Measurements from ENCODE around the gene HDAC4.

HDAC4 gene

DNA sequence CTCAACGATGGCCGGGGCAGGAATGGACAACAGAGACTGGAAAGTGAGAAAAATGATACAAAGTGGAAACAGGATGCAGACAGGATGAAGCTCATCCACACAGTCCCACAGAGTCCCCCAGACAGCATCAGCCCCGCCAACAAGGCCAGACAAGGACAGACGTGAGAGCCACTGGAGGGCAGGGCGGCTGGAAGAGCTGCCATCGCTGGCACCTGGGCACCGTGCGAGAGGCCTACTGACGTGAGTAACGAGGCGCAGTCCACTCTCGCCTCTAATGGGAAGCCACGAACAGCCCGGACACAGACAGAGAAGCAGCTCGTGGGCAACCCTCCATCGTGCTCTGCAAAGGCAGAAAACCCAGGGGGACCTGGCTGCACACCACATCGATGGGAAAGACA lies 17.1 kb downstream of the HDAC4 start:
- no peak for DNase-seq (ENCODE audit: low read depth)

DNA sequence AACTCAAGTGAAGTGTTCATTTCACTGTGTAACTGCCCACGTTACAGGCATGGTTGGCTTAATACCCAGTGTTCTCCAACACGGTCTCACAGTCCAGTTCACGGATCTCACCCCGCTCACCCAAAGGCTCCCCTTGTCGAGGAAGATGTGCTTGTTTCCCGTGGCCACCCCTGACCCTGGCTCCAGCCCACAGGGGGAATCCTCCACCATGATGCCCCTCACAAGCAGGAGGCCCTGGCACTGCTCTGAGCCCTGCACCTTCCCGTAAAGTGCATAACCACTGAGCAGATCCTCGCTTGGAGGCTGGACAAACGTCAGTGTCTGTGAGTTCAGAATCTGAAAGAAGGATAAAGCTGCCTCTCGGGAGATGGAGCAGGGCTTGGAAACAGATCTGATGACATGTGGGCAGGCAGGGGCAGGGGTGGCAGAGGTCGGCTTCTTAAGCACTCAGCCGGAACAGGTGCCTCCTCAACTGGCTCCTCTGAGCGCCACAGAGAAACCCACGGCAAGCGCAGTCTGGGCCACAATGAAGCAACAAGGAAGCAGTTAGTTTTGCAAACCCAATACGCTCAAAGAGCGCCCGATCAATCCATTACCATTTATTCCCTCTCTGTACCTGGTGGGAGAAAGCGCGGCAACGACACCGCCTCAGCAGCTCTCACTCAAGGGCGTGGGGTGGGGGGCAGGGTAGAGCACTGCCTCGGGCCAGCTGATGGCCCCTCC lies 17.6 kb downstream of the HDAC4 start:
- no peak for DNase-seq (ENCODE audit: low read depth)

GRCh38 chr2:239382384-239382880 lies 18.4 kb downstream of the HDAC4 start:
- no peak for DNase-seq (ENCODE audit: low read depth)

DNA sequence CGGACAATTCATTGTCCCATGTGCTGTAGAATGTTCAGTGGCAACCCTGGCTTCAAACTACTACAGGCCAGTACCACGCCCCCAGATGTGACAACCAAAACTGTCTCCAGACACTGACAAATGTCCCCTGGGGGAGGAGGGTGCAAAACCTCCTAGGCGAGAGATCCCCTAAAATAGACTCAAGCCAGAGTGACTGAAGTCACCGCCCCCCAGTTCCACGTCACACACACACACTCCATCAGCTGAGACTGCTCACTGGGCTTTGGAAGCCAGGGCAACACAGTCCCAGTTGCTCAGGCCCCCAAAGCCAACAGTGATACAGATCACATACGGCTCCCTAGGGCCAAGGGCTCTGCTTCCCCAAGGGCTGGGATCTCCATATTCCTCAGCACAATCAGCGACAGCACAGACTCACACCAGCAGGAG lies 19.1 kb downstream of the HDAC4 start:
- no peak for DNase-seq (ENCODE audit: low read depth)

- no peak for DNase-seq (ENCODE audit: low read depth)
These were observed 19.8 kb downstream of the HDAC4 start for GRCh38 chr2:239380831-239381708.

DNA sequence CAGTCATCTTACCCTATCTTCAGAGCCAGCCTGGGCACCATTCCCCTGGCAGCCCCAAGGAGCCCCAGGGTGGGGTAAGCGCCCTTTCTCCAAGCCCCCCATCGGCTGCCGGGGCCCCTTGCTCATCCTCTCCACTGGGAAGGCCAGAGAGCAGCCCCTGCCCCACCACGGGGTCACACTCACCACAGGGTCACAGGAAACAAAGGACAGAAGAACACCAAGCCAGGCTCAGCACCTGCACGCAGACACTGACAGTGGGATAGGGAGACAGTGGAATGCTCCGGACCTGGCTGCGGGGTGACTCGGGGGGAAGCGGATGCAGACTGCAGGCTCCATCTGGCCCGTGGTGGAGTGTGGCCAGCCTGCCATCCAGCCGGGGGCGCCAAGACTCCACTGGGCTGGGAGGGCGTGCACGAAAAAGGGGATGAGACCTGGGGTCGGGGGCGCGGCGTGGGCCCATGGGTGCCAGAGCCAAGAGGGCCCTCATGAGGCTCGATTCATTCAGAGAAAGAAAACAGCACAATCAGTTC lies 21.1 kb downstream of the HDAC4 start:
- no peak for DNase-seq (ENCODE audit: low read depth)

- DNase-seq (ENCODE audit: low read depth): no peak
These were observed 21.7 kb downstream of the HDAC4 start for GRCh38 chr2:239378918-239379640.

DNA sequence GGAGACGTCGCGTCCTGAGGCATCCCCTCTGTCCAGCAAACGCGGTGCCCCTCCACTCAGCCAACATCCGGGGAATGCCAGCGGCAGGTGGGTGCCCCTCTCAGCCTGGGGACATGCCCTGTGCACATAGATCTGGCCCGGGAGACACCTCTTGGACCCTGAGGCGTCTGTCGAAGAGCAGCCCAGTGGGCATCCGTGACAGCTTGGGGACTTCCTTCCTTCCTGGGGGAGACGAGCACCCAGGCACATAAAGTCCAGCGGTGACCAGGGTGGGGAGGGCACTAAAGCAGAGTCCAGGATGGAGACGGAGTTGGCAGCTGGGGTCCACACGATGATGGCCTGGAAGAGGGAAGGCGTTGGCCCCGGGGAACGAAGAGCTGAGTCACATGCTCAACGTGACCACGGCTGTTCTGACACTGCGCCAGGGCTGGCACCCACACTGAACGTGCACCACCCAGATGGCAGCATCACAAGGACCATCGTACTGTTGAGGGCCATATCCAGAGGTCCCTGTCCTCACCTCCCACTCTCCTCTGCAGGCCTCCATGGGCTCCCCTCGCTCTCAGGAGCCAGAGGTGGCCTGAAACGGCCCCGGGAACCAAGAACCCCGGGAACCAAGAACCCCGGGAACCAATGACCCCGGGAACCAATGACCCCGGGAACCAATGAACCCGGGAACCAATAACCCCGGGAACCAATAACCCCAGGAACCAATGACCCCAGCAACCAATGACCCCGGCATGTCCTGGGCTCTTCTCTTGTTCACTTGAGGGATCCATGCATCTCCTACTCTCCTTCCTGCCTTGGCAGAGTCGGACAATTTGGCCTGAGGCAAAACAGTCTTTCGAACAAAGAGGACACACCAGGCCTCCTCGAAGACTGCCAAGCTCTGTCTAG lies 22.6 kb downstream of the HDAC4 start:
- DNase-seq (ENCODE audit: low read depth): no peak

DNA sequence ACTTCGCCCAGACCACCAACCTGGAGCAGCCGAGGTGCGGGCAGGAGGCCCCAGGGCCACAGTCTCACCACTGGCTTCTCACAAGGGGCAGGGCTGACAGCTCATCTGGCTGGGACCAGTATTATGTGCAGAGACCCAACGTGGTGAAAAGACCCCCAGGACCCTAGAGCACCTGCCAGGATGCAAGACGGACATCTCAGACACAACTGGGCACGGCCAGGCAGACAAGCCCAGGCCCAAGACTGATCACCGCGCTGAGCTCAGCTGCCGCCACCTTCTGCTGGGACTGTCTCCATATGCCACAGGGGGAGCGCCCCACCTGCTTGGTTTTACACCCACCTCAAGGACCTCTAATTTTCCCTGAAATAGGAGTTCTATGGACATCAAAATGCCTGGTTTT lies 23.2 kb downstream of the HDAC4 start:
- no peak for DNase-seq (ENCODE audit: low read depth)

DNA sequence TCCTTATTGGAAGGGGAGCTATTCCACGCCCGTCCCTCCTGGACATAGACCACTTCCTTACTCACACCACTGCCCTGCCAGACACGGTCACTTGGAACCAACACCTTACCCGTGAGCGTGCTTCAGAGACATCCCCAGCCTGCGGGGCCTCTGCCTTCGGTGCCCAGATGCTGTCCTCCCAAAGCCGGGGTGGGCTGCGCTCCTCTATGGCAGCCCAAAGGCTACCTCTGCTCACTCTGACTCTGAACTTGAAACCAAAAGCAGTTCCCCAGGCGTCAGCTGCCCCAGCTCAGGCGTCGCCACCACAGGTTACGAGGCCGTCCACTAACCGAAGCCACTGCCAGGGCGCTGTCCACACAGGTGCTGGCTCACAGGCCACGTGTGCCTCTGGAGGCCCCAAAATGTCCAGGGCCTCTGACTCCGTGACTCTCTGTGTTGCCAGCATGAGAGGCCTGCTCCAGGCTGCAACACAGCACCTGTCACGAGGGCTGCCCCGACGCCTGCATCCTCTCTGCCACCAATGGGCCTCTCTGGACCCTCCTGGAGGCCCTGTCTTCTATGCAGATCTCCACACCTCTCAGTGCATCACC lies 23.8 kb downstream of the HDAC4 start:
- DNase-seq (ENCODE audit: low read depth): no peak

- DNase-seq (ENCODE audit: low read depth): no peak
These were observed 24.5 kb downstream of the HDAC4 start for GRCh38 chr2:239376351-239376750.

DNA sequence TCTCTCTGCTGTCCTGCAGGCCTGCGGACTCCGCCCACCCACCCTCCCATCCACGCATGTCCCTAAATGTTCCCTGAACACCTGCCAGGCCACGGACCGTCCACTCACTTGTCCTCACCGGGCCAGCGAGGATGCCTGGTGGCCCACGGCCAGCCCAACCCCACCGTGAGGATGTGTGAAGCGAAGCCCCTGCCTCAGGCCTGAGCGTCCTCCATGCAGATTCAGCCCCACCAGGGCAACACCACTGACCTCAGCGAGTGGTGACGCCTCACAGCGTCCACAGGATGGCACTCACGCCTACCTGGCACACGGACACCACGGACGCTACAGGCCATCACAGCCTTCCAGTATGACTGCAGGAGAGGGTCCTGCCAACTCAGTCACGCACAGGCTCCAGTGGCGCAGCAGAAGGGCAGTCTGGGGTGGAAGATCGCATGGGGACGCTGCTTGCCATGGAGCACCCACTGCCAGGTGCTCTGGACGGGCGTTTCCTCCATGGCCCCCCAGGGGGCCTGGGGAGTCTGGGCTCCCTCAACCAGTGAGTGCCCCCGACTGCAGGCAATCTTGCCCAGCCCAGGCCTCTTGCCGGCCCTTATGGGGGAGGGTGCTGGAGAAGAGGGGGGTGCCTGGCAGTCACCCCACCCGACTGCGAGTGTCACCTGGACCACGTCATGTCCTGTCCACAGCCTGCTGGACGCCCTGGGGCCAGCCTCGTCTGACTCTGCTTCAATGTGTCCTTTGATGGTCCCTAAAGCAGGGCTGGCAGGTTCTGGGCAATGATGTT lies 25.4 kb downstream of the HDAC4 start:
- DNase-seq (ENCODE audit: low read depth): no peak

GRCh38 chr2:239374896-239375277 lies 25.9 kb downstream of the HDAC4 start:
- DNase-seq (ENCODE audit: low read depth): no peak

DNA sequence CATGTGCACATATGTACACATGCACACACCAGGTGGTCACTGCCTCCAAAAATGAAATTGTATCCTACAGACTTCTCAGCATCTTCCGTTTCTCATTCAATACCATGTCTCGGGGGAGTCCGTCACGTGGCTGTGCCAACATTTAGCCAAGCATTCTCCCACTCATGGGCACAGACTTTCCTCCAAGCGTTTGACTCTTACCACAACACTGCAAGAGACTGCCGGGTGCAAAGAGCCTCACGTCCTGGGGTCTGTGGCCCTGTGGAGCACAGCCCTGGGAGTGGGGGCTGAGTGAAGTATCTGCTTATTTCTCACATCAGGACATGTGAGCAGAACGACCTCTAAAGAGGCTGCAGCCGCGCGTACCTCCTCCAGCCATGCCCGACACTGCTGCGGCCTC lies 28.0 kb downstream of the HDAC4 start:
- DNase-seq (ENCODE audit: low read depth): no peak

- DNase-seq (ENCODE audit: low read depth): no peak
These were observed 28.8 kb downstream of the HDAC4 start for GRCh38 chr2:239371726-239372686.

- DNase-seq (ENCODE audit: low read depth): no peak
These were observed 29.7 kb downstream of the HDAC4 start for GRCh38 chr2:239370876-239371725.

DNA sequence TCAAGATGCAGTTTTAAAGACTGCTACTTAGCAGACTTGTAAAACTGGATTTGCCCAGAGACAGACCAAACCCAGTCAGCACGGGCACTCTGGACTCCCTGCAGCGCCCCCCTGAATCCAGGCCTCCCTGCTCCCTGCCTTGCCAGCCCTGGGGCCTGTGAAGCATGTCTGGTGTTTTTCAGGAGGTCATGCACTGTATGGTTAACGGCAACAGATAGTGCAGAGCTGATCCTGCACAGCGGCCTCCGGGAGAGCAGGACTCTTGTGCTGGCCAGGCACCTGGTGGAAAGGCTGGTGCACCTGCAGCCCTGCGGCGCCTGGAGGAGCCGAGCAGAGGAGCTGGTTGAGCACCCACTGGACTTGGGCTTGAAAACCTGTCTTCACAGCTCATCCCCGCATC lies 30.4 kb downstream of the HDAC4 start:
- no peak for DNase-seq (ENCODE audit: low read depth)

GRCh38 chr2:239369631-239370161 lies 31.1 kb downstream of the HDAC4 start:
- no peak for DNase-seq (ENCODE audit: low read depth)

All from amniotic epithelial cell (primary cell).